NK-92 (cell line): ENCODE data around the gene CSF2.
"Not testable (repeated sequence)": the region's sequence is repeated elsewhere in the genome, so short reads cannot be mapped to it uniquely, and the experiment has no call there.

Source experiments
- DNase-seq: peaks from one replicate; lab custom pipeline; 2025; ENCODE audit not compliant: unreplicated experiment; lab: John Stamatoyannopoulos, UW

Gene CSF2

DNA sequence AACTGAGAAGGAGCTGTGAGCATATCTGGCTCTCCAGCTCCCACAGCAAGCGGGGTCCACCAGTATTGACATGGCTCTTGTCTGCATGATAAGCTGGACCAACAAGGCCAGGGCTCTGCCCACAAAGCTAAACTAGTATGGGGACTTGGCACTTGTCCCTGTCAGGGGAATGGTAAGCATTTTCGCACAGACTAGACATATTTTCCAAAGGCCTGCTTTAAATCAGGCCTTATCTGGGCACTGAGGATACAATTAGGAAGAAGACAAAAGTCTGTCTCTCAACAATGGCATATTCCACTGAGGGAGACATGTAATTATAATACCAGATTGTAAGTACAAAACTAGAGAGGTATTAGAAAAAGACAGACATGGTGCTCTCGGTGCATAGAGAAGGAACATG lies 32.1 kb downstream of the CSF2 start:
- no peak for DNase-seq

DNA sequence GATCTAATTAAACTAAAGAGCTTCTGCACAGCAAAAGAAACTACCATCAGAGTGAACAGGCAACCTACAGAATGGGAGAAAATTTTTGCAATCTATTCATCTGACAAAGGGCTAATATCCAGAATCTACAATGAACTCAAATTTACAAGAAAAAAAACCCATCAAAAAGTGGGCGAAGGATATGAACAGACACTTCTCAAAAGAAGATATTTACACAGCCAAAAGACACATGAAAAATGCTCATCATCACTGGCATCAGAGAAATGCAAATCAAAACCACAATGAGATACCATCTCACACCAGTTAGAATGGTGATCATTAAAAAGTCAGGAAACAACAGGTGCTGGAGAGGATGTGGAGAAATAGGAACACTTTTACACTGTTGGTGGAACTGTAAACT lies 34.9 kb downstream of the CSF2 start:
- DNase-seq, result not testable (repeated sequence)

DNA sequence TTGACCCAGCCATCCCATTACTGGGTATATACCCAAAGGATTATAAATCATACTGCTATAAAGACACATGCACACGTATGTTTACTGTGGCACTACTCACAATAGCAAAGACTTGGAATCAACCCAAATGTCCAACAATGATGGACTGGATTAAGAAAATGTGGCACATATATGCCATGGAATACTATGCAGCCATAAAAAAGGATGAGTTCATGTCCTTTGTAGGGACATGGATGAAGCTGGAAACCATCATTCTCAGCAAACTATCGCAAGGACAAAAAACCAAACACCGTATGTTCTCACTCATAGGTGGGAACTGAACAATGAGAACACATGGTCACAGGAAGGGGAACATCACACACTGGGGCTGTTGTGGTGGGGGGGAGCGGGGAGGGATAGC lies 35.4 kb downstream of the CSF2 start:
- DNase-seq, result not testable (repeated sequence)

DNA sequence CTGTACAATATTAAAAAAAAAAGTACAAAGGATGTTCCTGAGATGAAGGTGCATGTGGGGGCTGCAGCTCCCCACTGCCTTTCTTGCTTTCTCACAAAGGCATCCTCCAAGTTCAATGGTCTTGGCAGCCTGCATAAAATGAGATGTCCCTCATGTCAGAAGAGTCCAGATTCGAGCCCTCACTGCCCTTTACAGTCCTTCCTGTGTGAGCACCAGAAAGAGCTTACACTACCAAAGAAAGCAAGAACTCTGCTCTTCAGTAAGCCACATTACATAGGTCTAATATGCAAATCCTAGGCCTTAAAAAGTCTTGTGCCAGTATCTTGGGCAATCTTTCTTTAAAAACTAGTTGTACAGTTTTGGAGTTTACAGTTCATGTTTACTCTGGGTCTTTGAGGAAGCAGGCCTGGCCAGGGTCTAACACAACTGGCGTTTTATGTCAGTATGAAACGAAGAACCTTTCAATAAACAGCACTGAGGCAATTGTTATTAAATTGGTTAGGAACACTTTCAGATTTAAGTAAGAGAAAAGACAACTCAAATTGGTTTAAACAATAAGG lies 36.0 kb downstream of the CSF2 start:
- no peak for DNase-seq

DNA sequence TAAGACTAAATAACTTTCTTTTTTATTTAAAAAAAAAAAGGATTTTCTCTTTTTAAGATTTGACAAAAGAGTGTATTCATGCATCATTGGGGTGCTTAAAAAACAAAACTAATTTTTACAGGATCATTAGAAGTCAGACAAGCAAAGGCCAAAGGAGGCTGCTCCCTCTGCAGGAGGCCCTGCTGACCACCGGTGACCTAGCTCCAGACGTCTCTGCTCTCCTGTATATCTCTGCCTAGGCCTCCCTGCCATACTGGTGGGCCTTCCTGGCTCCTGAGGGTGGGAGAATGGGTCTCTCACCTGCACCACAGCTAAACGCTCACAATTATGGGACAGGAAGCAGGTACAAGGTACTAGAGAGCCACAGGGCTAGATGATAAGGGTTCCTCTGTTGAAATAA lies 36.6 kb downstream of the CSF2 start:
- no peak for DNase-seq

DNA sequence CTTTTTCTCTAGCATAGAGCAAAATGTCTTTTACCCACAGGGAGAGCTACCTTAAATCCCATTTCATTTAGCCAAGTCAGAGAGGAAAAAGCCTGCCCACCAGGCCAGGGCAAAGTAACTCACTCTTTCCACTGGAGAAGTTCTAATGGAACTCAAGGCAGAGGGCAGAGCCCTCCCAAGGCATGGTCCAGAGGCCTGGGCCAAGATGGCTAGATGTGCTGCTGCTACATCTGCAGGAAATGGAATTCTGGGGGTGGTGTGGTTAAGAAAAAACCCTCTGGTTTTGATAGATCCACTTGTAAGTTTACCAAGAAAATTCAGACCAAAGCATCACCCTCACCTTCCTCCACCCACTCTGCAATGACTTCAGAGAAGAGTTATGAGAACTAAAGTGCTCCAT lies 37.3 kb downstream of the CSF2 start:
- DNase-seq, result no peak

DNA sequence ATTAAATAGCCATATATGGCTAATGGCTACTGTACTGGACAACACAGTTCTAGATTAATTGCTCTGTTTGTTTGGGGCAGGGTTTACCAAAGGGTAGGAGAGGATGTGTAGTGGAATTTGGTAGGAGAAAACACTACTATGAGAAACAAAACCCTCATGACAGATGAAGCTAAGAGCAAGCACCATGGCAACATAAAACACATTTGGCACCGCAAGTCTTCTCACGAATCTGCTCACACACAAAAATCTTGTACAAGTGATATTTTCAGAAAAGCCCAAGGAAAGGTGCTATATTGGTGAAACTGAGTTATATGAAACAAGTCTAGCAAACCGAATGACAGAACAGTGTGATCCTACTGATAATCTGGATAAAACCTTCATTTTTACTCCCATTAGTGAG lies 38.5 kb downstream of the CSF2 start:
- no peak for DNase-seq

DNA sequence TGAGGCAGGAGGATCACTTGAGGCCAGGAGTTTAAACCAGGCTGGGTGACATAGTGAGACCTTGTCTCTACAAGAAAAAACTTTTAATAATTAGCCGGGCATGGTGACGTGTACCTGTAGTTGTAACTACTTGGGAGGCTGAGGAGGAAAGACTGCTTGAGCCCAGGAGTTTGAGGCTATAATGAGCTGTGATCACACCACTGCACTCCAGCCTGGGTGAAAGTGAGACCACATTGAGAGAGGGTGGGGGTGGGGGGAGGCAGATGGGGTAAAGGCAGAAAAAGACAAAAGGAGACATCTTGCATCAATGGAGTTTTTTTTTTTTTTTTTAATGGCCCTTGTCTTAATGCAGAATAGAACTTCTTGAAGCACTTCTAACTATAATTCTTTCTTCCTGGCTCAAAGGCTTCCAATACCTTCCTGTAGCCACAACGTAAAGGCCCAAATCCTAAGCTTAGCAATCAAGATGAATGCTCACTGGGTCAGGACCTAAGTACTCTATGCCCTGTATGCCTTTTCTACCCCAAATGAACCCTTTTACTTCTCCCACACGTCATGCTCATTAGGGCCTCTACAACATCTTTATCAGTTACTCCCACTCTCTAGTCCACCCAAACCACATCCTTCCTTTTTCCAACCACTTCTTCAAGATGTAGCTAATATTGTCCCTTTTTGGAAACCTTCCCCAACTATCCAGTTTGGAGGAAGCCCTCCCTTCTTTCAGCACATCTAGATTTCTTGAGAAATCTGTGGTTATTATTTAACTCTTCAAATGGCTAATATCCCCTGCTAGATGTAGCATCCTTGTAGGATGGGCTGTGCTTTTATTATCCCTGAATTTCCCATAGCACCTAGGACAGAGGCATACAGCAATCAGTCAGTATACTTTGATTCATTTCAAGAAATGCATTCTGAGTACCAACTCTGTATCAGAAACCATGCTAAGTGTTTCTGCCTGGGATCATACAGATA lies 40.8 kb downstream of the CSF2 start:
- DNase-seq, result no peak

DNA sequence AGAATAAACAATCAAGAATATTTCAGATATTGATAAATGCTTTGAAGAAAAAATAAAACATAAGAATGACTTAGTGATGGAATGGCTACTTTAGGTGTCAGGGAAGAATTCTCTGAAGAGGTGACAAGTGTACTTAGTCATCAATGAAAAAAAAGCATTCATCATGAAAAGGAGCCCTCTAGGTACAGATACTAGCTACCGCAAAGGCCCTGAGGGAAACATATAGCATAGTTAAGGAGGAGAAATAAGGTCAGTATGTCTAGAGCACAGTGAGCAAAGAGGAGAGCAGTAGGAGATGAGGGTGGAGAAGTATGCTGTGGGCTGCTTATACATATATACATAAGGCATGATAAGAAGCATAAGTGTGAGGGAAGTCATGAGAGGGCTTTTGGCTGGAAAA lies 41.8 kb downstream of the CSF2 start:
- no peak for DNase-seq

DNA sequence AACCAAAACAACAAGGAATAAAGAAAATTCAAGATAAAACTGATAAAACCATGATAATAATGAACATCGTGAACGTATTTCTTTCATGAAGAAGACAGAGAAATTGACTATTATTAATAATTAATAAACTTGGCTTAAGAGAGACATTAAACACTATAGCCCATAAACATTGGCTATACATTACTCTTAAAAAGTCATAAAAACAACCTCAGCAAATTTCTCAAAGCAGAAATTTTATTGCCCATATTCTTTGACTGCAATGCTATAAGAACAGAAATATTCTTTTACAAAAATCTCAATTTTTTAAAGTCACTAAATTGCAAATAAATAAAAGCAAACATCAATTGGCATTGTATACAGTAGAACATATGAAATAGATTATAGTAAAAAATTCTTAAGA lies 42.5 kb downstream of the CSF2 start:
- DNase-seq, result no peak

DNA sequence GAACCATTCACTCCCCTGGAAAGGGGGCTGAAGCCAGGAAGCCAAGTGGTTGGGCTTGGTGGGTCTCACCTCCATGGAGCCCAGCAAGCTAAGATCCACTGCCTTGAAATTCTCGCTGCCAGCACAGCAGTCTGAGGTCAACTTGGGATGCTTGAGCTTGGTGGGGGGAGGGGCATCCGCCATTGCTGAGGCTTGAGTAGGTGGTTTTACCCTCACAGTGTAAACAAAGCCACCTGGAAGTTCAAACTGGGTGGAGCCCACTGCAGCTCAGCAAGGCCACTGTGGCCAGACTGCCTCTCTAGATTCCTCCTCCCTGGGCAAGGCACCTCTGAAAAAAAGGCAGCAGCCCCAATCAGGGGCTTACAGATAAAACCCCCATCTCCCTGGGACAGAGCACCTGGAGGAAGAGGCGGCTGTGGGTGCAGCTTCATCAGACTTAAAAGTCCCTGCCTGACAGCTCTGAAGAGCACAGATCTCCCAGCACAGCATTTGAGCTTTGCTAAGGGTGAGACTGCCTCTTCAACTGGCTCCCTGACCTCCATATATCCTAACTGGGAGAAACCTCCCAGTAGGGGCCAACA lies 43.4 kb downstream of the CSF2 start:
- DNase-seq, result not testable (repeated sequence)

DNA sequence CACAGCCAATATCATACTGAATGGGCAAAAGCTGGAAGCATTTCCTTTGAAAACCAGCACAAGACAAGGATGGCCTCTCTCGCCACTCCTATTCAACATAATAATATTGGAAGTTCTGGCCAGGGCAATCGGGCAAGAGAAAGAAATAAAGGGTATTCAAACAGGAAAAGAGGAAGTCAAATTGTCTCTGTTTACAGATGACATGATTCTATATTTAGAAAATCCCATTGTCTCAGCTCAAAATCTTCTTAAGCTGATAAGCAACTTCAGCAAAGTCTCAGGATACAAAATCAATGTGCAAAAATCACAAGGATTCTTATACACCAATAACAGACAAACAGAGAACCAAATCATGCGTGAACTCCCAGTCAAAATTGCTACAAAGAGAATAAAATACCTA lies 47.1 kb downstream of the CSF2 start:
- not testable (repeated sequence) for DNase-seq

DNA sequence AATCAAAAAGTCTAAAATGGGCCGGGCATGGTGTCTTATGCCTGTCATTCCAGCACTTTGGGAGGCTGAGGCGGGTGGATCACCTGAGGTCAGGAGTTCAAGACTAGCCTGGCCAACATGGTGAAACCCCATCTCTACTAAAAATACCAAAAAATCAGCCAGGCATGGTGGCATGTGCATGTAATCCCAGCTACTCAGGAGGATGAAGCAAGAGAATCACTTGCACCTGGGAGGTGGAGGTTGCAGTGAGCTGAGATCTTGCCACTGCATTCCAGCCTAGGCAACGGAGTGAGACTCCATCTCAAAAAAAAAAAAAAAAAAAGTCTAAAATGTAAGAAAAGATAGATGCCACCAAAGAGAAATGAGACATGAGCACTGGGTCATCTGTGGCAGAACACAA lies 49.4 kb downstream of the CSF2 start:
- DNase-seq, result not testable (repeated sequence)

DNA sequence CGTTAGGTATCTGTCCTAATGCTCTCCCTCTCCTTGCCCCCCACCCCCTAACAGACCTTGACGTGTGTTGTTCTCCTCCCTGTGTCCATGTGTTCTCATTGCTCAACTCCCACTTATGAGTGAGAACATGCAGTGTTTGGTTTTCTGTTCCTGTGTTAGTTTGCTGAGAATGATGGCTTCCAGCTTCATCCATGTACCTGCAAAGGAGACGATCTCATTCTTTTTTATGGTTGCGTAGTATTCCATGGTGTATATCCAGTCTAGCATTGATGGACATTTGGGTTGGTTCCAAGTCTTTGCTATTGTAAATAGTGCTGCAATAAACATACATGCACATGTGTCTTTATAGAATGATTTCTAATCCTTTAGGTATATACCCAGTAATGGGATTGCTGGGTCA lies 50.0 kb downstream of the CSF2 start:
- not testable (repeated sequence) for DNase-seq
